GM21723 (cell line): ENCODE measurements around the gene NIPSNAP3A.
"Not testable (repeated sequence)": the region's sequence is repeated elsewhere in the genome, so short reads cannot be mapped to it uniquely, and the experiment has no call there.

Experiments
- ATAC-seq: cut with Tn5 transposase; IDR thresholded peaks from one replicate; pipeline ENCODE4 v1.9.1; 2021; ENCODE audit warnings: mild to moderate bottlenecking, moderate library complexity; ENCODE audit not compliant: unreplicated experiment

Gene NIPSNAP3A

GRCh38 chr9:104747565-104748358, at the start of gene NIPSNAP3A:
NIPSNAP3A (plus strand) TSS chr9:104747683; CDS start chr9:104747793, 110 bp downstream.
- peak; percentile 92 for ATAC-seq

DNA sequence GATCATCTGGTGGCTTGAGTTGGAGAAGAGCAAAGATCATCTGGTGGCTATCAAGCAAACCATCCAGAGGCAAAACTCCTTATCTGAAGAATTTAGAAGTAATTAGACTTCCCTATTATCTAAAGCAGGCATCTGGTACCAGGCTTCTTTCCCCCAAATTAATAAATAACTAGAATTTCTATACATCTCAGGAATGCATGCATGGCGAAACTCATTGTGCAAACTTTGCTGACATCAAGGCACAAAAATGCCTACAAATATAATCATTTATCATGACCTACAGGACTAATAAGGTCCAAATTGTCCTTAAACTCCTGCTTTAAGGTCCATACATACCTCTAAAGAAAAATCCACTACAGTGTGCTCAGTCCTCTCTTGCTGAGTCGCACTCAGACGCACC, 47.2 kb upstream of the NIPSNAP3A start:
- ATAC-seq = no peak

DNA sequence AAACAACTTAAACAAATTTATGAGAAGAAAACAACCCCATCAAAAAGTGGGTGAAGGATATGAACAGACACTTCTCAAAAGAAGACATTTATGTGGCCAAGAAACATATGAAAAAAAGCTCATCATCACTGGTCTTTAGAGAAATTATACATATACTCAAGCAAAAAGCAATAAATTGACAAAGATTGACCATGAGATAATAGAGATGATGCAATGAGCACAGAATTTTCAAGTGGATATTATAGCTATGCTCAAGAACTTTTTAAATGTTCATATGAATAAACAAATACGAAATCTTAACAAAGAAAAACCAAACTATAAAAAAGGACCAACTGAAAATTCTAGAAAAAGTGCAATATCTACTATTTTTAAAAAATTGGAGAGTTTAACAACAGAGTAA, 38.7 kb upstream of the NIPSNAP3A start:
- ATAC-seq = not testable (repeated sequence)

DNA sequence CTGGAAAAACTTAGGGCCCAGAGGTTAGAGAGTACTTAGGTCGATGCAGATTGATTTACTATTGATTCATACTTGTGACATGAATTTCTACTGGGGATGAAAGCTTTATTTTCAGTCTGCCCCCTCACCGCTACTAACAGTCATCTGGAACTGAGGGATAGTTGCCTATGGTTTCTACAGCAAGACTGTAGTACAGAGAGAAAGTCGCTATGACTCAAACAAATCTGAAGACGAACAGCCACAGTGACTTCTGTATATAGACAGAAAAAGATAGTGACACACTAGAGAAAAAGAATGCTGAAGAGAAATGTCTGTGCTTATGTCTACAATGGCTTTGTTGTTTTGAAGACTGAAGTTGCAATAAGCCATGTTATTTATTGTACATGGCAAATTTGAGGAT, 35.9 kb upstream of the NIPSNAP3A start:
- ATAC-seq = no peak

DNA sequence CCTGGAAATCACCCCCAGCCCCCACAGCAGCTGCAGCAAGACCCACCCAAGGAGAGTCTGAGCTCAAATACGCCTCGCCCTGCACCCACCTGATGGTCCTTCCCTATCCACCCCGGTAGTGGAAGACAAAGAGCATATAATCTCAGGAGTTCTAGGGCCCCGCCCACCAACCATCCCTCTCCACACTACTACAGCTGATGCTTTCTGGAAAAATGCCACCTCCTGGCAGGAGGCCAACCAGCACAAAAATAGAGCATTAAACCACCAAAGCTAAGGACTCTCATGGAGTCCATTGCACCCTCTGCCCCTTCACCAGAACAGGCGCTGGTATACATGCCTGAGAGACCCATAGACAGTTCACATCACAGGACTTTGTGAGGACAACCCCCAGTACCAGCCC, 22.5 kb upstream of the NIPSNAP3A start:
- ATAC-seq = no peak

DNA sequence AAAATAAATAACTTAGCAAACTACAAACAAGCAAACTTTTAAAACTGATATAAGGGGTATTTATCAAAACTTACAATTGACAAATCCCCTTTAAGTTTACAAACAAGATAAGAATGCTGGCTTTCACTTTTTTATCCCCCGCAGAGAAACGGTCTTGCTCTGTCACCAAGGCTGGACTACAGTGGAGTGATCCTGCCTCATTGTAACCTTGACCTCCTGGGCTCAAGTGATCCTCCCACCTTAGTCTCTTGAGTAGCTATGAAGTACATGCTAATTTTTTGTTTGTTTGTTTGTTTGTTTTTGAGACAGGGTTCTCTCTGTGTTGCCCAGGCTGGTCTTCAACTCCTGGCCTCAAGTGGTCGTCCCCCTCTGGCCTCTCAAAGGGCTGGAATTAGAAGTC, 9.0 kb upstream of the NIPSNAP3A start:
- ATAC-seq = no peak

- no peak for ATAC-seq
These were observed 6.9 kb upstream of the NIPSNAP3A start for GRCh38 chr9:104740621-104741020.

GRCh38 chr9:104743376-104743985, 4.0 kb upstream of the NIPSNAP3A start:
- ATAC-seq = peak; percentile 41

DNA sequence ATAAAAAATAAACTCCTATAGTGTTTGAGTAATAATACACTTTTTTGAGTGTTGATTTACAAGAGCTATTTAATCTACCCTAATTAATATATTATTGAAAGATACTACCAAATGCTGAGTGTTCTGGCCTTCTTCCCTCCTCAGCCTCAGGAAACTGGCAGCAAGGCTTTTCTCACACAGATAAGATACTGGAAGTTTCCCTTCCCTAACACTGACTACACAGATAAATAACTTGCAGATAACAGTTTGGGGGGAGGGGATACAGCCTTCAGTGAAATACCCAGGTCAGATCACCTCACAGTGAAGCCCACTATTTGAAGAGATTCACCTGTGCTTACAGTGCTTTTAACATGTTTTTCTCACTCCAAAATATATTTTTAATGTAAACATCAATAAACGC, 1.6 kb upstream of the NIPSNAP3A start:
- ATAC-seq = no peak

GRCh38 chr9:104746285-104746684, 1.2 kb upstream of the NIPSNAP3A start:
- ATAC-seq = no peak

DNA sequence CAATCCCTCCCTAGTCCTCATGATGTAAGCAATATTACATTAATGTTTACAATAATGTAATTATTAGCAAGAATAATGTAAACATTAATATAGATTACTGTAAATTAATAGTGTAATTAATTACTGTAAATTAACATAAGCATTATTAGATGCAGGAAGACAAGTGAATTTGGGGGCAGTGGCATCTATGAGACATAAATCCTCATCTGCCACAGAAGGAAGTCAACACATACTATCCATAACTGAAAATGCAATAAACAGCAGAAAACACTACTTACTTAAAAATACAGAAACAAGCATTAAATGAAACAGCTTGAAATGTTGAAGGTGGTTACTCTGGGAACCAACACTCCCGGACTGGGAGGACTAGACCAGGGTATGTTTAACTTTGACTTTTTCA, 685 bp upstream of the NIPSNAP3A start:
- ATAC-seq = no peak

- ATAC-seq = peak; percentile 31
These were observed 278 bp upstream of the NIPSNAP3A start for GRCh38 chr9:104747245-104747564.

GRCh38 chr9:104748359-104749031, 1.0 kb downstream of the NIPSNAP3A start:
- no peak for ATAC-seq

DNA sequence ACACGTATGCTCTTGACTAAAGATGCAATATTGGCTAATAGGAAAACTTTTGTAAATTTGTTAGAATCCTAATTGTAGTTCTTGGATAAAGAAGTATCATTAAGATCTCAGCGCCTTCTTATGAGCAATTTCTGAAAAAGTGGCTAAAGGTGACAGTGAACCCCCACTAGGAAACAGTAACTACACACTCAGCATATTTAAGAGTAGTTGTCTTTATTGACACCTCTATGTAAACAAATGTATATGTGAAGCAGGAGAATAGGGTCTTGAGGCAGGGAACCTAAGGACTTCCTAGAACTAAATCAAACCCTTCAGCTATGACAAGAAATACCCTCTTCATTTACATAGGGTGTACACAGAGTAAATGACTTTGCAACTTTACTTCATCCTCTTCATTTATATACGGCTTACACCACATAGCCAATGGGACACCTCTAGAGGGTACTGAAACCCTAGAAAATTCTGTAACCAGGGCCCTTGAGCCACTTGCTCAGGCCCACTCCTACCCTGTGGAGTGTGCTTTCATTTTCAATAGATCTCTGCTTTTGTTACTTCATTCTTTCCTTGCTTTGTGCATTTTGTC, 2.8 kb downstream of the NIPSNAP3A start:
- ATAC-seq = no peak

DNA sequence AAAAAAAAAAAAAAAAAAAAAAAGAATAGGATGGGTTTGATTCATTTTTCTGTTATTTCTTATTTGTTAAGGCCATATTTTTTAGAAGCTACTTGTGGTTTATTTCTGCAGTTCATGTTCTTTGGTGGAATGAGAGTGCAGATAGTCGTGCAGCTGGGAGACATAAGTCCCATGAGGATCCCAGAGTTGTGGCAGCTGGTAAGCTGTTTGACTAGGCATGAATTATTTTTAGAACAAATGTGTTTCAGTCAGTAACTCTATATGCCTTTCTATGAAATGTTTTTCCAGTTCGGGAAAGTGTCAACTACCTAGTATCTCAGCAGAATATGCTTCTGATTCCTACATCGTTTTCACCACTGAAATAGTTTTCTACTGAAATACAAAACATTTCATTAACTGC, 11.5 kb downstream of the NIPSNAP3A start:
- no peak for ATAC-seq

DNA sequence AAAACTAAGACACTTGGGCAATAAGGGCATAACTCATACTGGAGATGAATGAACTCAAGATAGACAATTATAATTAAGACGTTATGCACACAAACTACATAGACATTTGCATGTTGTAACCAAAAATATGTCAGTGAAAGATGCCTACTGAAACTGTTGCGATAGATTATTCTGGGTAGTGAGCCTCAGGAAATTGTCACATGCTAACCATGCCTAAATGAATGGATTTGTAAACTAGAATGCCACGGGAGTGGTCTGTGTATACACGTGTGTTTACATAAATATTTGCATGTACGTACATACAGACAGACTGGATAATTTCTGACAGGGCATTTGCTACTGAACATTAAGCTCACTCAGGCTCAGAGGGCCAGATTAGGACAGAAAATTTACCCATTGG, 17.7 kb downstream of the NIPSNAP3A start:
- ATAC-seq = peak; percentile 41

DNA sequence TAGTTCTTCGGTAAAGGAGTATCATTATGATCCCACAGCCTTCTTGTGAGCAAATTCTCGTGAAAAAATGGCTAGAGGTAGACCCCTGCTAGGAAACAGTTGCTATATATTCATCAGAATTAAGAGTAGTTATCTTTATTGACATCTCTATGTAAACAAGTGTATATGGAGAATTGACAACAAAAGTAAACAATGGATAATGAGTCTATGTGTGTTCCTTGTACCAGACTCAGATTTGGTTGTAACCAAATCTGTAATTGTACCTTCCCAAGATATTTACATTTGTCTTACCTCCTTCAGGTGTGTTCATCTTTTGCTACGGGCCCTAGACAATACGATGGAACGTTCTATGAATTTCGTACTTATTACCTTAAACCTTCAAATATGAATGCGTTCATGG, 18.5 kb downstream of the NIPSNAP3A start:
- no peak for ATAC-seq

DNA sequence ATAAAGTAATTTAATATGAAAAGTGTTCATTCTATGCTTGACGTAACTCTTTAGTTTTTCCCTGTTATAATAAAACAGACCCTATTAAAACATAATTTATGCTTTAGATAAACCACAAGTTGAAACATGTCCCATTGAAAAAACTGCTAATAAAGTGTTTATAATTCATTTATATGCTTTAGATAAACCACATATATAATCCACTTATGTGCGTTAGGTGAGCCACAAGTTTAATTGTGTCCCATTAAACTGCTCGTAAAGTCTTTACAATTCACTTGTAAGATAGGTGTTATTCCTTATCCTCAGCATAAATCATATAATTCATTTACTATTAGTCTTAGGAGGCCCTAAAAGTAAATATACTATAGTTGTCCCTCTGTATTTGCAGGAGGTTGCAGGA, 20.0 kb downstream of the NIPSNAP3A start:
- no peak for ATAC-seq

GRCh38 chr9:104769029-104769428, 21.5 kb downstream of the NIPSNAP3A start:
- not testable (repeated sequence) for ATAC-seq

GRCh38 chr9:104769655-104770054, 22.2 kb downstream of the NIPSNAP3A start:
- peak; percentile 39 for ATAC-seq

DNA sequence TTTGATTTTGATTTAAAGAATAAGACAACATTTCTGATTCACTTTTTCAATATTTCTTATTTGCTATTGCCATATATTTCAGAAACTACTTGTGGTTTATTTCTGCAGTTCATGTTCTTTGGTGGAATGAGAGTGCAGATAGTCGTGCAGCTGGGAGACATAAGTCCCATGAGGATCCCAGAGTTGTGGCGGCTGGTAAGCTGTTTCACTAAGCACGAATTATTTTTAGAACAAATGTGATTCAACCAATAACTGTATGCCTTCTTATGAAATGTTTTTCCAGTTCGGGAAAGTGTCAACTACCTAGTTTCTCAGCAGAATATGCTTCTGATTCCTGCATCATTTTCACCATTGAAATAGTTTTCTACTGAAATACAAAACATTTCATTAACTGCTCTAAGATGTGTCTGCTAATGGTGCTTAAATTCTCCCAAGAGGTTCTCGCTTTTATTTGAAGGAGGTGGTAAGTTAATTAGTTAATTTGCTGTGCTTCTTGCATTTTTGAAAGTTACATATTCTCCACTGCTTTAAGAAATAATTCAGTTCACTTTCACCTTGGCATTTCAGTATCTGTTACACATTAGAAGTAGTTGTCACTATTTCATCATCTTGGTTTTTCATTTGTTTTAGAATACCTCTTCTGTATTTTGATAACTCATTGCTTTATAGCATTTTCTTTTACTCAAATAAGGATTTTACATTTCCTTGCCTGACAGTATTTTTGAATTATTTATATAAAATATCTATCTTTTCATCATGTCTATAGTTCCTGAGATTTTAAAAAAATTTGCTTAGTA, 25.4 kb downstream of the NIPSNAP3A start:
- ATAC-seq = peak; percentile 28
